Tibial artery (tissue), 4 donors: ENCODE data around the gene RUNX2.

ENCODE experiments used
- DNase-seq, 2 donors: peaks; one replicate each; pipeline ENCODE4 v3.0.0-alpha.2; 2019
- H3K27ac ChIP-seq, 2 donors: fragments of 200-600 bp; sonication (generic) in 1 of 2; 1 replicate in 1 of 2; 2 replicates in 1 of 2; pipeline ENCODE4 v1.5.1; 2018 to 2019; ENCODE audit warnings: mild to moderate bottlenecking in 1 of 2
- H3K27me3 ChIP-seq, 2 donors: fragments of 200-600 bp; sonication (generic) in 1 of 2; one replicate each; pipeline versions ENCODE4 v1.5.1 to v1.6.0; 2016 to 2019
- H3K36me3 ChIP-seq, 3 donors: fragments of 200-600 bp; sonication (generic) in 2 of 3; one replicate each; pipeline ENCODE4 v1.5.1; 2016 to 2019; ENCODE audit warnings: mild to moderate bottlenecking in 2 of 3
- H3K4me1 ChIP-seq, 4 donors: fragments of 200-600 bp; sonication (generic) in 2 of 4; 1 replicate in 3 of 4; 2 replicates in 1 of 4; pipeline ENCODE4 v1.5.1; 2016 to 2019
- H3K4me3 ChIP-seq, 2 donors: fragments of 200-600 bp; sonication (generic) in 1 of 2; 1 replicate in 1 of 2; 2 replicates in 1 of 2; pipeline ENCODE4 v1.5.1; 2018 to 2019; ENCODE audit warnings: mild to moderate bottlenecking in 2 of 2
- H3K9me3 ChIP-seq, 3 donors: fragments of 200-600 bp; sonication (generic) in 1 of 3; one replicate each; pipeline ENCODE4 v1.5.1; 2016 to 2019
- intact Hi-C: fragments of 100-400 bp; cut with DNase I; formaldehyde crosslinking; loops from one replicate; pipeline ENCODE4 v1.15.0; 2023; ENCODE audit warnings: low total_unique reads
- TF ChIP-seq, protein P1 (sequence below), 2 experiments: fragments of 200-600 bp in 1 of 2; fragments of 450-650 bp in 1 of 2; IDR thresholded peaks; one replicate each; pipeline ENCODE4 v1.5.1; 2017 to 2019; ENCODE audit warnings: antibody characterized with exemption in 2 of 2, mild to moderate bottlenecking in 1 of 2, moderate library complexity in 1 of 2

The RUNX2 gene

DNA sequence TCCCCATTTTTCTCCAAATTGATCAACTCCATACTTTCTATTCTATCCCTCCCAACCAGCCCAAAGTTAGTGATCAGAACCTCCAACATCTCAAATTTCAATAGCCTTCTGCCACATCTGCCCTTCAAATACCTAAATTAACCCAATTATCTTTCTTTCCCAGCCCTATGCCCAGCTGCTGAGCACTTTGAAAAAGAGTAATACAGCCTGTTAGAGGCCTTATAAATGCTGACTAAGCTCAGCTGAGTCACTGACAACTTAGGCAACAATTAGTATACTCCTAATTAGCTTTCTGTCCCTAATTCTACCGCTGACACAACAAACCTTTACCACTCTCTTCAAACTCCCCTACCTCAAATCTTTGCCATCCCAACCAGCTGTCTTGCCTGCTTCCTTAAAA is 23.5 kb downstream of the RUNX2 start:
- Histone ChIP-seq H3K9me3 (no peaks in the 10 kb centered on the region), H3K27ac (no peak overlapping the region), H3K36me3 (no peaks in the 10 kb centered on the region), H3K27me3 (no peaks in the 10 kb centered on the region), H3K4me1 (no peaks in the 10 kb centered on the region), H3K4me3 (no peak overlapping the region)
- no peak for DNase-seq
- intact Hi-C loops, result no loop called here
- TF ChIP-seq, protein P1, sequence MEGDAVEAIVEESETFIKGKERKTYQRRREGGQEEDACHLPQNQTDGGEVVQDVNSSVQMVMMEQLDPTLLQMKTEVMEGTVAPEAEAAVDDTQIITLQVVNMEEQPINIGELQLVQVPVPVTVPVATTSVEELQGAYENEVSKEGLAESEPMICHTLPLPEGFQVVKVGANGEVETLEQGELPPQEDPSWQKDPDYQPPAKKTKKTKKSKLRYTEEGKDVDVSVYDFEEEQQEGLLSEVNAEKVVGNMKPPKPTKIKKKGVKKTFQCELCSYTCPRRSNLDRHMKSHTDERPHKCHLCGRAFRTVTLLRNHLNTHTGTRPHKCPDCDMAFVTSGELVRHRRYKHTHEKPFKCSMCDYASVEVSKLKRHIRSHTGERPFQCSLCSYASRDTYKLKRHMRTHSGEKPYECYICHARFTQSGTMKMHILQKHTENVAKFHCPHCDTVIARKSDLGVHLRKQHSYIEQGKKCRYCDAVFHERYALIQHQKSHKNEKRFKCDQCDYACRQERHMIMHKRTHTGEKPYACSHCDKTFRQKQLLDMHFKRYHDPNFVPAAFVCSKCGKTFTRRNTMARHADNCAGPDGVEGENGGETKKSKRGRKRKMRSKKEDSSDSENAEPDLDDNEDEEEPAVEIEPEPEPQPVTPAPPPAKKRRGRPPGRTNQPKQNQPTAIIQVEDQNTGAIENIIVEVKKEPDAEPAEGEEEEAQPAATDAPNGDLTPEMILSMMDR (IDR thresholded peaks at IDR 0.05), result no peak

GRCh38 chr6:45353654-45354053 is 25.5 kb downstream of the RUNX2 start:
- TF ChIP-seq, protein P1 (IDR thresholded peaks at IDR 0.05), result no peak
- Histone ChIP-seq H3K27me3 (no peaks in the 10 kb centered on the region), H3K27ac (no peak overlapping the region), H3K4me1 (no peaks in the 10 kb centered on the region), H3K9me3 (no peaks in the 10 kb centered on the region), H3K36me3 (no peaks in the 10 kb centered on the region), H3K4me3 (no peak overlapping the region)
- no peak for DNase-seq
- intact Hi-C loops, result no loop called here

DNA sequence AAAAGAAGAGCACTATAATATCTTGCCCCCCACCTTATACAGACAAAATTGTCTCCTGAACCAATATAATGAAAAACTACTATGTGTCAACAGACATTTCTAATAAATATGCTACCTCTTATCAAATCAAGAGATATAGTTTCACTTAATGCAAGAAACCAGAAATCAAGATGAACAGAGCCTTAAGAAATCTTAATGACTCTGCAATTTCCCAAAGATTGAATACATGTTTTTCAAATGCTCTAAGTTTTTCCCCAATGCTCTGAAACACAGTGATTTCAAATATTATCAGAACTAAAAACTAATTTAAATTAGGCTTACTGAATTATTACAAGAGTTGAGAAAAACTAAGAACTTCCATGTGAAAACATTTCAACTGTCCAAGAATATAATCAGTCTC is 36.3 kb downstream of the RUNX2 start:
- TF ChIP-seq, protein P1 (IDR thresholded peaks at IDR 0.05), result no peak
- H3K27me3 ChIP-seq, result no peaks in the 10 kb centered on the region
- H3K36me3 ChIP-seq, result no peaks in the 10 kb centered on the region
- H3K4me1 ChIP-seq, result no peaks in the 10 kb centered on the region
- intact Hi-C loops, result no loop called here
- no peaks in the 10 kb centered on the region for H3K9me3 ChIP-seq
- DNase-seq, result no peak
- no peak overlapping the region for H3K27ac ChIP-seq
- H3K4me3 ChIP-seq, result no peak overlapping the region

GRCh38 chr6:45365036-45365435 is 36.9 kb downstream of the RUNX2 start:
- TF ChIP-seq, protein P1 (IDR thresholded peaks at IDR 0.05), result no peak
- DNase-seq, result no peak

GRCh38 chr6:45366534-45366933 is 38.4 kb downstream of the RUNX2 start:
- no peak for DNase-seq
- Histone ChIP-seq H3K27ac (no peak overlapping the region), H3K36me3 (no peaks in the 10 kb centered on the region), H3K4me1 (no peaks in the 10 kb centered on the region), H3K4me3 (no peak overlapping the region), H3K27me3 (no peaks in the 10 kb centered on the region), H3K9me3 (no peaks in the 10 kb centered on the region)
- intact Hi-C loops, result no loop called here
- TF ChIP-seq, protein P1 (IDR thresholded peaks at IDR 0.05), result no peak

More at GRCh38 chr6:45365036-45365435, 36.9 kb downstream of the RUNX2 start:
- Histone ChIP-seq H3K4me3 (no peak overlapping the region), H3K4me1 (no peaks in the 10 kb centered on the region), H3K9me3 (no peaks in the 10 kb centered on the region), H3K27me3 (no peaks in the 10 kb centered on the region), H3K27ac (no peak overlapping the region), H3K36me3 (no peaks in the 10 kb centered on the region)
- intact Hi-C loops, result no loop called here

DNA sequence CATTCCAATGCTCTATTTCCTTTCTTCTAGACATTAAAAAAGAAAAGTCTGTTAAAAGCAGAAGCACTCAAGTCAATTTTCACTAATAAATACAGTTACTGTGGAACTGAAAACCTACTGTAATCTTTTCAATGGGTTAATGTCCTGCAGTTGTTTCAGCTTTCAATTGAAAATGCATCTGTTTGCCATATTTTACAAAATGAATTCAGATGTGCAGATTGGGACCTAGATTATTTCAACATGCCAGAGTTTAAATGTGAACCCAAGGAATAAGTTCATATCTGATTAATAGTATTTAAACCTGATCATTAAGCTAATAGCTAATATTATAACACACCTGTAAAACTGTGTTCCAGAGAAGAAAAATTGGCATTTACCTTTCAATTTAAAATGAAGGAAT is 39.9 kb downstream of the RUNX2 start:
- Histone ChIP-seq H3K36me3 (no peaks in the 10 kb centered on the region), H3K27ac (no peak overlapping the region), H3K4me1 (no peaks in the 10 kb centered on the region), H3K4me3 (no peak overlapping the region), H3K9me3 (no peaks in the 10 kb centered on the region), H3K27me3 (no peaks in the 10 kb centered on the region)
- intact Hi-C loops, result no loop called here
- no peak for DNase-seq
- TF ChIP-seq, protein P1 (IDR thresholded peaks at IDR 0.05), result no peak
